HG02852 (cell line): ENCODE data around the gene STK32B.
"Not testable (repeated sequence)": the region's sequence is repeated elsewhere in the genome, so short reads cannot be mapped to it uniquely, and the experiment has no call there.

Experiments
- ATAC-seq: cut with Tn5 transposase; IDR thresholded peaks from one replicate; pipeline ENCODE4 v1.9.1; 2021; ENCODE audit warnings: mild to moderate bottlenecking, moderate library complexity; ENCODE audit not compliant: unreplicated experiment

The STK32B gene

GRCh38 chr4:5203309-5203992, 152.2 kb downstream of the STK32B start:
- no peak for ATAC-seq

- no peak for ATAC-seq
These were observed 152.7 kb downstream of the STK32B start for GRCh38 chr4:5203993-5204310.

DNA sequence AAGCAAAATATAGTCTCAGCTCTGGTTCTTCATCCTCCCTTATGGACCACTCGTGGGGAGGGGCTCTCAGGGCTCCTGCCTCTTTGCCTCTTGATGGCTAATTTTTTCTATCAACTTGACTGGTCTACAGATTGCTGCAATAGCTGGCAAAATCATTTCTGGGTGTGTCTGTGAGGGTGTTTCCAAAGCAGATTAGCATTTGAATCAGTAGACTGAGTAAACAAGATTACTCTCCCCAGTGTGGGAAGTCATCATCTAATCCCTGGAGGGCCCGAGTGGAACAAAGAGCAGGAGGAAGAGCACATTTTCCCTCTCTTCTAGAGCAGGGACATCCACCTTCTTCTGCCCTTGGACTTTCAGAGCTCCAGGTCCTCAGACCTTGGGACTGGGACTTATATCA, 153.5 kb downstream of the STK32B start:
- no peak for ATAC-seq

GRCh38 chr4:5206016-5206790, 154.9 kb downstream of the STK32B start:
- ATAC-seq: no peak

DNA sequence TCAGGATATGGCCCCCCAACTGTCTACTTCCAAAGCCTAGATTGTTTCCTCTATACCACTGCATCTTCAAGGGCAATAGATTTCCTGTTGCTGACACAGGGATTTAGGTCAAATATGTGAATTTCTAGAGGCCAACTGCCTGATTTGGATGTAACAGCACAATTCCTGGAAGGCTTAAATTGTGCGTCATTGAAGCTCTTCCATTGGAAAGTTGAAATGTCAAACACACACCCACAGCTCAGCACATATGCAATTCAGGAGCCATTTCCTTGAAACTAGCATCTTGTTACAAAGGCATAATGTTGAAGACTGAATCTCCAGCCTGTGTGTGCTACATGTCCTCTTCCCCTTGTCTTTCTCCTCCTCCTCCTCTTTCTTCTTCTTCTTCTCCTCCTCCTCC, 158.6 kb downstream of the STK32B start:
- no peak for ATAC-seq

DNA sequence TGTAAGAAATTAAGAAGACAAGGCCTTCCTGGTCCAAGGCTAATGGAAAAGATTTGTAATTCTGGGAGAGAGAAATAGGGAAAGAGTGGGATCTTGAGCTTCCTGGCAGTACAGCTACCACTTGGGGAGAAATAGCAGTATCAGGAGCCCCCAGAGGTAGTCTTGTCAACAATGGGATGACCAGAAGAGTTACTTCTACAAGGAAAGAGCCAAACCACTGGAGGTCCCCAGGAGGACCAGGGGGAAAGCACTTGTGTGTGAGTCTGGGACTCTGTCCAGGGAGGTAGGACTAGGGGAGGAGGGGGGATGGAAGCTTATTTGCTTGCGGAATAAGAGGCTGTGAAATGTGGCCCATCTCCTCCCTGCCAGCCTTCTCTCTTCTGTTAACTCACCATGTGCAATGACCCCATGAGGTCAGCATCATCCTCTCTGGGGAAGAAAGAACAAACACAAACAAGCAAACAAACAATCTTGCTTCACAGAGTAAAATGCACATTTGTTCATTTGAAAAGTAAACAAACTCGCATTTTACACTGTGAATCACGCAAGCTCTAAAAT, 160.1 kb downstream of the STK32B start:
- no peak for ATAC-seq

- ATAC-seq: no peak
These were observed 161.2 kb downstream of the STK32B start for GRCh38 chr4:5212255-5213013.

DNA sequence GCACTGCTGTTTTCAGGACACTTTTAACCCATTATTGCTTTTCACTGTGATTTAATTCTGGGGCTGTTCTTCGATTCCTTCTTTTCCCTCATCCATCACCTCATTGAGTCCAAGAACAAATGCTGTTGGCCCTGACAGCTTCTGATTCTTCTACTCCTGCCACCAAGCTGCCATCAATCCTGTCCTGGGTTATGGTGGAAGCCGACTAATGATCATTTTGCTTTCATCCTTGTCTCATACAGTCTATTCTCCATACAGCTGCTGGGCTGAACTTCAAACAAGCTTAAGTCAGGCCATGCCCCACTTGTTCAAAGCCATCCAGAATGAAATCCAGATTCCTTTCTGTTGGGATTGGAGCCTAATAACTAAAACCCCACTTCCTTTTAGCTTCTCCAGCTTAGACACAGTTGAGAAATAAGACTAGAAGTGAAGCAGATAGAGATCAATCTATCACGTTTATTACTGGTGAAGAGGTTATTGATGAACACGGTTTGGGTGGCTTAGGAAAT, 161.9 kb downstream of the STK32B start:
- no peak for ATAC-seq

- ATAC-seq: no peak
These were observed 164.0 kb downstream of the STK32B start for GRCh38 chr4:5215321-5215720.

DNA sequence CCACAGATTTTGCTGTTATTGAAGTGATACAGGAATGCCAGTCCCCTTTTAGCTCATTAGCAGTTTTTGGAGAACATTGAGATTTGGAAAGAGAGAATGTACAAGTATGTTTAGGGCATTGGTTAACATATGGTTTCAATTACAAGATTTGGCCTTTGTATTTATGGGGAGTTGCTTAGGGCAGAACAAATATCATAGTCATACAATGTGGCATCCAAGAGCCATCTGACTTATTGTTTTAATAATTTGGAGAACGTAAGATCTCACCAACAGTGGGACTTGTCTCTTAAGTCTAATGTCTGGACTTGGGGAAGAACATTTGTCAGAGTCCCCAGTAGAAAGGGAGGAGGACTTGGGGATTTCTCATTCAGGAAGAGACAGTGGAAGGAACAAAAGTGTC, 166.1 kb downstream of the STK32B start:
- ATAC-seq: no peak

DNA sequence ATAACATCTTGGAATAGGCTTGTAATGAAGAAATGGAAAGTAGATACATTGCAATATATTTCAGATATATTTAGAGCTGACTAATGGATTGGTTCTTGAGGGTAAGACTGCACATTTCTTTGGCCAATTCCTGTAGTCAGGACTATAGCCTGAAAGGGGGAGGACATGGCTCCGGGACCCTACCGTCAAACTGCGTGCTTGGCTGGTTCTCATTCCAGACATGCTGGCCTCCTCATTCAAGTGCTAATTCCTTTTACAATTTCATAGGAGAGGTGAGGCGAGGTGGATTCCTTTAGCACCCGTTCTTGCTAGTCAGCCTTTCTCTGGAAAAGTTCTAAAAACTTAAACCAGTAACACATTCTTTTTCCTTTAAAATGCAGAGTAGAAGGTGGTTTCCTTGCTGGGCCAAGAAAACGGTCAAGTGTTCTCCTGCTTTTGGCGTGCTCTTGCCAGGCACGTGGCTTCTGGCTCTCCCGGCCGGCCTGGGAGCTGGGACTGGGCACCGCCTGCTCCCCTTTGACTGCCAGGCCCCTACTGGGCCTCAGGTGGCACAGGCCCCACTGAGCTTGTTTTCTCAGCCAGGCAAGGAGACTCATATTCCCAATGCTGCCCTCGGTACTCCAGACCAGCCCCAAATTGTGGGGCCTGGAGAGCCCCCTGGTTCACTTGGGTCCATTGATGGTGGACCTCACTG, 167.2 kb downstream of the STK32B start:
- ATAC-seq: no peak

DNA sequence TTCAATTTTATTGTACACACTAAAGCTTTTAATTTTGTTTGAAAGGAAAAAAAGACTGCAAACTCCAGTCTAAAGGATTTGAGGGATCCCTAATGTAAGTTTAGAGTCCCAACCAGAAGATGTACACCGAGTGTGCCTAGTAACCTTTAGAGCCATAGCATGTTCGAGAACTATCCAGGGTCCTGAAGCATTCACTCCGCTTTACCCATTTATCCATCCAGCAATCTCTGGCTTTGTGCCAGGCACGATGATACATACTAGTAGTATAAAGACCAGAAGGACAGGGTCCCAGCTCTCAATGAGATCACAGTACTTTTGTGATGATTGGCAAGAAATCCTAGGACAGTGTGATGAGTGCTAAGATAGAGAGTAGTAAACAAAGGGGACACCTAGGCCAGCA, 168.7 kb downstream of the STK32B start:
- no peak for ATAC-seq

DNA sequence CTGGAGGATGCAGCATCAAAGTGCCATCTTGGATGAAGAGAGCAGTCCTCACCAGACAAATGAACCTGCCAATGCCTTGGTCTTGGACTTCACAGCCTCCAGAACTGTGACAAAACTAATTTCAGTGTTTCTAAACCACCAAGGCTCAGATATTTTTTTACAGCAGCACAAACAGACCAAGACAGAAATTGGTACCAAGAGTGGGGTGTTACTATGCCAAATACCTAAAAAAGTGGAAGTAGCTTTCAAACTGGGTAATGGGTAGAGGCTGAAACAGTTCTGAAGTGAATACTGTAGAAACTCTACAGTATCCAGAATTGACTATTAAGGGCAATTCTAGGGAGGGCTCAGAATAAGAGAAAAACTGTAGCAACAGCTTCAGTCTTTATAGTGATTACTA, 170.8 kb downstream of the STK32B start:
- ATAC-seq: no peak

GRCh38 chr4:5222951-5223350, 171.7 kb downstream of the STK32B start:
- no peak for ATAC-seq

DNA sequence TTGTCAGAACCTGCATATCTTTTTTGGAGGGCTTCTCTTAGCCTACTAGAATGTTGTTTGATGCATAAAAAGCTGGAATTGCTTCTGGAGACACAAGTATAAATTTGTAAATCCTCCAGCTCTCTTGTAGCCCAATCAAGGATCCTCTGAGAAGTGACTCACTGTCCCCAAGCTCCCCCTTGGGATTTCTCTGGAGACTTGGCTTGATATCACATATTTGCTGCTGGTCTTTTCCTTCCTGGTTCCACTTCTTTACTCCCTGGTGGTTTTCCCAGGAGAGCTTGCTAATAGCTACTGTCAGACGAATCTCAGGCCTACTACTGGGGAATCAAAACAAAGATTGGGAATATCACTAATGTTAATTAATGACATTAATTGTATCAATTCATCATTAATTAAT, 173.1 kb downstream of the STK32B start:
- ATAC-seq: no peak

GRCh38 chr4:5232549-5232948, 181.3 kb downstream of the STK32B start:
- ATAC-seq: no peak

GRCh38 chr4:5237086-5237660, 185.9 kb downstream of the STK32B start:
- ATAC-seq: no peak

GRCh38 chr4:5238173-5238572, 186.9 kb downstream of the STK32B start:
- ATAC-seq: no peak

- not testable (repeated sequence) for ATAC-seq
These were observed 195.8 kb downstream of the STK32B start for GRCh38 chr4:5247061-5247460.

DNA sequence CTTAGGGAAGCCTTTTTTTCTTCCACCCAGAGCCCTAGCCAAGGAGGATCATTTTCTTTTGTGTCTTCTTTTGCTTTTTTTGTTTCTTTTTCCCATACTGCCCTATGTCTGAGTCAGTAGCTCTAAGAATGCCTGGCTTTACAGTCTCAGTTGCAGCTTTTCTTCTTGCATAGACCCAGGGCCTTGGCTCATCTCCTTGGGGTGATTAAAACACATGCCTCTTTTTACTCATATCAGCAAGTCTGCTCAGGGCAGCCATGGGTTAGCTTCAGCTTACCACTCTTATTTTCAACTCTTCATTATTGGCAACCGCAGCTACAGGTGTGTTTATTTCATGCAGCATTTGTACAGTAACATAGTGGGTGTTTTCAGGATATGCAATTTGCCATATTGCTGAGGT, 196.5 kb downstream of the STK32B start:
- no peak for ATAC-seq

GRCh38 chr4:5249727-5250126, 198.4 kb downstream of the STK32B start:
- no peak for ATAC-seq
